GM19099 (cell line): ENCODE results near the gene COX6A2.

Experiments
- POLR2A ChIP-seq: IDR thresholded peaks from 3 replicates; pipeline ENCODE4 v1.6.1; 2011; ENCODE audit warnings: low read depth; ENCODE audit not compliant: insufficient read length; ENCODE audit errors: extremely low read depth

The COX6A2 gene

DNA sequence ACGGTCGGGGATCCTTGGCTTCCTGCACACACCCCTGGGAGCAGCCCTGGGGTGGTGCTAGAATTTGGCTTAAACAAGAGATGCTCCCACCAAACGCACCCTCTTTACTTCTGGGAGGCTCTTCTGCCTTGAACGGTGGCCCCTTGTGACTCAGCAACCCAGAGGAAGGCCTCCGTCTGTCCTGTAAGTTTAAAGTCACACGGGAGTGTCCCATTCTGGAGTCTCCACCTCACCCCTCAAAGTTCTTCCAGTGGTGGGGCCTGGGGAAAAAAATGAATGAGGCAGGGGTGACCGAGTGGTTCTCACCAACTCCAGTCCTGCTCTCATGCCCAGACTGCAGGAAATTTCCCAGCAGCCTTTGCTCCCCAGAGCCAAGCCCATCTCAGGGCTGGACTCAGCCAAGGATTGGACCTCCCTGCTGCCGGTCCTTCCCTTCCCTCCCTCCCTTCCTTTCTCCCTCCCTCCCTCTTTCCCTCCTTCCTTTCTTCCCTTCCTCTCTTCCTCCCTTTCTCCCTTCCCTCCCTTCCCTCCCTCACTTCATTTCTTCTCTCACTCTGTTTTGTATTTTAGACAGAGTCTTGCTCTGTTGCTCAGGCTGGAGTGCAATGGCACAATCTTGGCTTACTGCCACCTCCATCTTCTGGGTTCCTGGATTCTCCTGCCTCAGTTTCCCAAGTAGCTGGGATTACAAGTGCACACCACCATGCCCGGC, 23.7 kb downstream of the COX6A2 start:
- no peak for TF ChIP-seq POLR2A

DNA sequence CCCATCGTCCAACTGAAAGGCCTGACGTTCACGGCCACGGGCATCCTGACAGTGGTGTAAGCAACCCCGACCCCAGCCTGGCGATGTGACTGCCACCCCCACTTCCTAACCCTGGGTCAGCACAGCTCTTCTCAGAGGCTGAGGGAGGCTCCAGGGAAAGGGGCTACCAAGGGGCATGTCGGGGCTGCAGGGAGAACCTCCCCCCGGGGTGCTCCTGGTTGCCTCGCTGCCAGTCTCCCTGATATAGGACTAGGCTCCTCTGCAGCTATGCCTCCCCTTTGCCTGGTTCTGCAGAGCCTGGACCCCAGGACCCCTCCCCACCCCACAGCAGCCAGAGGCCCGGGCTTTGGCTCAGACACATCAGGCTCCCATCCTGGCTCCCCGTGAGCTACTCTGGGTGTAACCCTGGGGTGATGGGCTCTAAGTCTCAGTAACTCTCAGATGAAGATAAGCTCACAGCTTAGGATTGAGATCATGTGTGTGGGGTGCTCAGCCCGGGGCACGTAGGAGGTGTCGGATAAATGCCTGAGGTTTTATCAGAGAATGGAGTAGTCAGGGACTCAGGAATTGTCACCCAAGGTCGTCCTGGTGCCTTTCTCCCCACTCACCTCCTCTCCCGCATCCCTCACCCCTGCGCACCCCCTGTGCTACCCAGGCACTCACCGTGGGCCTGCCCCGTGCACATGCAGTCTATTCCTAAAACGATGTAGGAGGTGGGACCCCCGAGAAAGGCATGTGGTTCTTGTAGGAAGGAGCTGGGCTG, 24.4 kb downstream of the COX6A2 start:
- no peak for TF ChIP-seq POLR2A

DNA sequence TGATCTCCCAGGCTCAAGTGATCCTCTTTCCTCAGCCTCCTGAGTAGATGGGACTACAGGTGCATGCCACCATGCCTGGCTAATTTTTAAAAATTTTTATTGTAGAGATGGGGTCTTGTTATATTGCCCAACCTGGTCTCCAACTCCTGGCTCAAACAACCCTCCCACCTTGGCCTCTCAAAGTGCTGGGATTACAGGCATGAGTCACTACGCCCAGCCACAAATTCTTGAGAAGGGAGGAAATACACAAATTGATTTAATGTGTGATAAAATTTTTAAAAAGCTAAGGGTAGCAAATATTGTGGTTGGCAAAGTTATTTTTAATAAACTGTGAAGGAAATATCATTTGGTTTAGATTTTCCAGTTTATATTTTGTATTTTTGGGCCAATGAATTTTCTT, 25.5 kb downstream of the COX6A2 start:
- no peak for TF ChIP-seq POLR2A

DNA sequence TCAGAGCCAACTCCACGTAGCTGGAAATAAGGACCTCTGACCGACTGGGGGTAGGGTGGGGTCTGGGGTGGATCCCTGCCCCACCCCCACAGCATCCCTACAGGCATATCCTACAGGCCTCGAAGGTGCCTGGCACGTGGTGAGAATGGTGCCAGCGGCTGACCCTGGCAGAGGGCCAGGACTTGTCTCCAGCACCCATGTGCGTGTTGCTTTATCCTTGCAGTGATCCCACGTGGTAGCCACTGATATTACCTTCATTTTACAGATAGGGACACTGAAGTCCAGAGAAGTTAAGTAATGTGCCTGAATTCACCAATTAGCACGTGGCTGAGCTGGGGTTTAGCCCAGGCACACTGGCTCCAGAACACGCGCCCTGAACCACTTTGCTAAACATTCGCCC, 26.7 kb downstream of the COX6A2 start:
- no peak for TF ChIP-seq POLR2A

DNA sequence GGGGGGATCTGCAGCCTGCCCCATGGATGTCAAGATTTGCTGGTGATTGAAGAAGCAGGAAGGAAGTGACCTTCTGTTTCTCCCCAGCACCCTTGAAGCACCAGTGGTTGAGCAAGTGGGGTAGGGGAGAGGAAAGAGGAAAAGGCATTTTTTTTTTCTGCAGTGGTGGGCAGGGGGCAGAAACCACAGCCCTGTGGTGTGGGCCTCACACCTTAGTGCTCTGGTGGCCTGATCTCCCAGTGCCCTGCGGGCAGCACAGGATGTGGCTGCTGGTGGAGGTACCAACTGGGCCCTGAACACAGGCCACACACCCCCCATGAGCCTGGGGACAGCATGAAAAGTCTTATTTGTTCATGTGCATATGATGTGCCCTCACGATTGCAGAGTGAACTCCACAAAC, 28.0 kb downstream of the COX6A2 start:
- TF ChIP-seq POLR2A = no peak

DNA sequence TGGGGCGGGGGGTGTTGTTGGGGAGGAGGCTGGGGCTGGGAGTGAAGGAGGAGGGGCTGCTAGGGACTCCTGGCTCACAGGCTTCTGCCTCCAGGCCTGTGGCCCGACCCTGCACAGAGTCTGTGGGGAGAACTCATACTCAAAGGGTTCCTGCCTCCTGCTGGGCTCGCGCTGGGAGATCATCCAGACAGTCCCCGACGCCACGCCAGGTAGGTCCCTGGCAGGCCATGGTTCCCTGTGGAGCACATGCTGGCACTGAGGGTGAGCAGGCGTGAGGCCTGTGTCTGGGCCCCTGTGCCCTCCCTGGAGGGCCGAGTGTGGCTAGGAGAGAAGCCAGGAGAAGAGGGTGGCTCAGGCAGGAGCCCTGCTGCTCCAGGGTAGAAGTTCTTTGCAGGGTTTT, 30.5 kb downstream of the COX6A2 start:
- TF ChIP-seq POLR2A = no peak

DNA sequence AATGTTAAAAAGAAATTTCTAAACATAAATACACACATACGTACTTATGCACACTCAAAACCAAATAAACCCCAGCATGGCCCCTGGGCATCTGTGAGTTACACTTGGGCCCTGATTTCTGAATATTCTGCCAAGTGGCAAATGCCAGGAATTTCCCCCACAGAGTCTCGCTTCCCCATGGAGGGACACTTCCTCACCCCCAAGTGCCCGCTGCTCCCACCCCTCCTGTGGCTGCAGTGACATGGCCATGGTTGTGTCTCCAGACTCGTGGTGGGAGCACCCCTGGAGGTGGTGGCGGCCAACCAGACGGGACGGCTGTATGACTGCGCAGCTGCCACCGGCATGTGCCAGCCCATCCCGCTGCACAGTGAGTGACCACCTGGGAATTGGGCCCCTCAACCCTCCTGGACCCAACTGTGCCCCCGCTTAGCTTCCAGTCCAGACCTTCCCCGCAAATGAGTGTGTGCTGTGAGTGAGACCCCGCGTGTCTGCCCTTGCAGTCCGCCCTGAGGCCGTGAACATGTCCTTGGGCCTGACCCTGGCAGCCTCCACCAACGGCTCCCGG, 31.0 kb downstream of the COX6A2 start:
- no peak for TF ChIP-seq POLR2A

DNA sequence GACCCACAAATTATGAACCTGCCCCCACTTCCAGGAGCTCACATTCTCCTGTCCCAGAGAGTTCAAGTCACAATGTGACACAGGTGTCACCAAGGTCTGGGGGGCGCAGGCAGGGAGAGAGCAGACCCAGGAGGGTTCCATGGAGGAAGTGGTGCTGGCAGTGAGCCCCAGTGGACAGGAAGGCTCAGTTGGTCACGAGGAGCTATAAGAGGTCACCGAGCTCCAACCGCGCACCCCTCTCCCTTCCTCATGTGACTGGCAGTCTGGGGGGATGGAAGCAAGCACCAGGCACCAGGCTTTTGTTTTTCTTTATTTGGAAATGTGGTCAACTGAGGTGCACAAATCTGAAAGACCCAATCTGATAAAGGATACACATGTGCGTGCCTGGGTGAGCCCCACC, 32.5 kb downstream of the COX6A2 start:
- no peak for TF ChIP-seq POLR2A

DNA sequence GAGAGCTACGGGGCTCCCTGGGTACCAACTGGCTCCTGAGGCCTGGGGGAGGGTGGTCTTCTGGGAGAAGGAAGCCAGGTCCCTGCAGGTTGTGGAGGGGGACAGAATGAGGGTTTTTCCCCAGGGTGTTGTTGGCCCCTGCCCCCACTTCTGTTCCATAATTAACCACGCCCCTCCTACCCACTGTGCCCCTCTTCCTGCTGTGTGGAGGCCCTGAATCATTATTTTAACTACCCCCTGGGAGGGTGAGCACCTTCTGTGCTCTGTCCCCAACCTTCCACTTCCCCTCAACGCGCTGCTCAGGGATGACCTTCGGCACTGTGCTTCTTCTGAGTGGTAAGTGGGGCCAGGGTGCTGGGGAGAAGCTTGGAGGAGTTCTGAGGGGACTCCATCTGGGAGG, 35.1 kb downstream of the COX6A2 start, which contains the start of gene ITGAD:
Gene ITGAD (plus strand): TSS at position 280 of the 400 bp plus-strand sequence. CDS start 26 bp downstream, at position 306.
- TF ChIP-seq POLR2A = no peak

DNA sequence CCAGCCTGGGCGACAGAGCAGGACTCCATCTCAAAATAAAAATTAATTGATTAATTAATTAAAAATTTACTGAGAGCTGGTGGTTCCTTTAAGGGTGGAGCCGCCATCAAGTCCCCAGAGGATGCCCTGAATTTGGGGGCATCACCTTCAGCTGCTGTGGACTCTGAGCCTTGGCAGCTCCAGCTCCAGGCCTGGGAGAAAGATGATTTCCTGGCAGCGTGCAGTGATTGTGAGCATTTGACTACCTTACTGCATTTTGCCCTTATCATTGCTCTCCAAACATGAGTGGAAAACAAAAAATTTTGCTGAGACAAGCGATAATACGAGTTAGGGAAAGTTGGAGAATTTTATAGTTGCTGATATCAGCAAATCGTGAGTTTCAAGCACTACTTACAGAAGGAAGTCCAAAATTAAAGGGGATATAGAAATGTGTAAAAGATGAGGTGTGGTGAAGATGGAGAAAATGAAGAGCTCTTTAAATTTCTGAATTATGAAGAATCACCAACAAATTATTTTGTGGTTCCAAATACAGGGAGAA, 37.6 kb downstream of the COX6A2 start:
- no peak for TF ChIP-seq POLR2A

DNA sequence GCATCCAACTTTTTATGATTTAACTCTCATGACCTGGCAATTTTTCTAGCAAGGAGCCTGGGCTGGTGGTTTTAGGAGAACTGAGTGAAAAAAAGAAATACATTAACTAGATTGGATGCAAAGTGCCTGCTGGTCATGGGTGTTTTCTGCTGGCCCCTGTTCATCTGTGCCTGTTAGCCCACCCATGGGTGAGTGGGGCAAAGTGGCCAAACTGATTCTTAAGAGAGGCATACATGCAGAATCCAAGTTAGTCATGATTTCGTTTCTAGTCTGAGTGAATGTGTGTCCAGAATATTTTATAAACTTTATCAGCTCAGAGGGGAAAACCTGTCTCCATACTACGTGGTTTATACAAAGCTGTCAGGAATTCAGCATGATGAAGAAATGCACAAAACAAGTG, 39.6 kb downstream of the COX6A2 start:
- TF ChIP-seq POLR2A = no peak

DNA sequence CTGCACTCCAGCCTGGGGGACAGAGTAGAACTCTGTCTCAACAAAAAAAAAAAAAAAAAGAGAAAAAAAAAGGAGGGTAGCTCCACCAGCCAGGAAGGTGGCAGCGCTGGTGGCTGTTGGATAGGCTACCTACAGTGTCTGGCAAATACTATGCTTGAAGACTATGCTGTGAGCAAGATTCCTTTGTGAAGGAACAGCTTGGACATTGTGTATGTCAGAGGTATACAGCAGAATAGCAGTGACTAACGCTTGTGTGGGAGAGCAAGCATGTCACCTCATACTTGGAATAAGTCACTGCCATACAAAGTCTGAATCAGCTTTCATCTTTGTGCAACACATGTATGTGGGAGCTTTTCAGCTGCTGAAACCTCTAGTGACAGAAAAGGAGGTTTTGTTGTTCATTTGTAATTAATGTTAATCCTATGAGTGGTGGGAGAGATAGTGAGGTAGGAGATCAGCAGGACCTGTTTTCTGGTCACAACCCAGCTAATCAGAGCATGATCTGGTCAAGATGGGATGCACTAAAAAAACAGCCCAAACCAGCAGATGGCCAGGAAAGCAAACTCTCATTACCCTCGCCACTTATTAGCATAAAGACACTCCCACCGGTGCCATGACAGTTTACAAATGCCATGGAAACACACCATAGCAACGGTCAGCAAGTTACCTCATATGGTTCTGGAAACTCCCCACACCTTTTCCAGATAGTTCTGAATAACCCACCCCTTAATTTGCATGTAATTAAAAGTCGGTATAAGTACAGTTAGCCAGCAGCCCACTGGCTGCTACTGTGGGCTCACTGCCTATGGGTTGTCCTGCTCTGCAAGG, 41.8 kb downstream of the COX6A2 start:
- no peak for TF ChIP-seq POLR2A

DNA sequence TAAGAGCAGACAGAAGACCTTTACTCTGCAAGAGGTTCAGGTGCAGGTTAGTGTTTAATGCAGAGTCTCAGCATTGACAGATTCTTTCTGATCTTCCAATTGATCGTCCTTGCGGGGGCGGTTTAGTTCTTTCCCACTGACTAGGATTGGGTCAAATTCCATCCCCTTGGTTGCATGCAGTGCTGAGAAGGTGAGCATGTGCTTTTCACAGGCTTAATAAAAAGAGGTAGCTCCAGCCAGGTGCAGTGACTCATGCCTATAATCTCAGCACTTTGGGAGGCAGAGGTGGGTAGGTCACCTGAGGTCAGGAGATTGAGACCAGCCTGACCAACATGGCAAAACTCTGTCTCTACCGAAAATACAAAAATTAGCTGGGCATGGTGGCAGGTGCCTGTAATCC, 42.5 kb downstream of the COX6A2 start:
- no peak for TF ChIP-seq POLR2A

DNA sequence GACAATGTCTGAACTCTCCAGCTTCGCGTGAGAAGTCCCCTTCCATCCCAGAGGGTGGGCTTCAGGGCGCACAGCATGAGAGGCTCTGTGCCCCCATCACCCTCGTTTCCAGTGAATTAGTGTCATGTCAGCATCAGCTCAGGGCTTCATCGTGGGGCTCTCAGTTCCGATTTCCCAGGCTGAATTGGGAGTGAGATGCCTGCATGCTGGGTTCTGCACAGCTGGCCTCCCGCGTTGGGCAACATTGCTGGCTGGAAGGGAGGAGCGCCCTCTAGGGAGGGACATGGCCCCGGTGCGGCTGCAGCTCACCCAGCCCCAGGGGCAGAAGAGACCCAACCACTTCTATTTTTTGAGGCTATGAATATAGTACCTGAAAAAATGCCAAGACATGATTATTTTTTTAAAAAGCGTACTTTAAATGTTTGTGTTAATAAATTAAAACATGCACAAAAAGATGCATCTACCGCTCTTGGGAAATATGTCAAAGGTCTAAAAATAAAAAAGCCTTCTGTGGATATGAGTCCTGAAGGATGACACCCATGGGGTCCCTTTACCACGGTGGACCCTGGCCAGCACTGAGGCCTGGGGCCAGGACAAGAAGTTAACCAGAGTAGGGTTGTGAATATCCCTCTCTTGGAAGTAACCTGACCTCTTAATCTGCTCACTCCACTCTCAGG, 45.5 kb downstream of the COX6A2 start:
- no peak for TF ChIP-seq POLR2A
